Neural cell (in vitro differentiated cells): Measurements from ENCODE around the gene DMBT1. TPM values are rescaled to one million over a fixed set of nuclear protein-coding genes. Genes with fewer than 3 reads are reported as not detected.

Source experiments
- H2AFZ ChIP-seq: fragments of 200-600, 300-800 bp; sonication (generic), shearing (Covaris generic); 2 replicates; pipeline ENCODE4 v1.6.0; 2014; ENCODE audit warnings: low read depth, mild to moderate bottlenecking, antibody characterized with exemption, low read length, moderate library complexity
- H3F3A ChIP-seq: fragments of 200-600 bp; shearing (Covaris generic); 2 replicates; pipeline ENCODE4 v1.6.1; 2016; ENCODE audit warnings: mild to moderate bottlenecking, moderate library complexity, mixed read lengths, antibody characterized with exemption, low read length; ENCODE audit not compliant: insufficient read depth, poor library complexity, severe bottlenecking
- H3K27ac ChIP-seq: fragments of 200-600, 300-800 bp; sonication (generic), shearing (Covaris generic); 2 replicates; pipeline ENCODE4 v1.5.1; 2014; ENCODE audit warnings: mild to moderate bottlenecking, low read length, moderate library complexity
- H3K27me3 ChIP-seq: fragments of 300-800, 200-600 bp; sonication (generic), shearing (Covaris generic); 2 replicates; pipeline ENCODE4 v1.6.0; 2014; ENCODE audit warnings: mild to moderate bottlenecking, low read depth, low read length, moderate library complexity; ENCODE audit not compliant: insufficient read depth
- H3K36me3 ChIP-seq: fragments of 300-800, 200-600 bp; sonication (generic), shearing (Covaris generic); 2 replicates; pipeline ENCODE4 v1.5.1; 2014; ENCODE audit warnings: mild to moderate bottlenecking, antibody characterized with exemption, low read length, moderate library complexity; ENCODE audit not compliant: insufficient read depth
- H3K4me2 ChIP-seq: fragments of 300-800, 200-600 bp; sonication (generic), shearing (Covaris generic); 2 replicates; pipeline ENCODE4 v1.6.0; 2014; ENCODE audit warnings: mild to moderate bottlenecking, low read length
- H3K4me3 ChIP-seq: fragments of 300-800, 200-600 bp; sonication (generic), shearing (Covaris generic); 2 replicates; pipeline ENCODE4 v1.5.1; 2014; ENCODE audit warnings: mild to moderate bottlenecking, low read length, moderate library complexity
- H3K79me2 ChIP-seq: fragments of 200-600 bp; shearing (Covaris generic); replicated peaks from 2 replicates; pipeline ENCODE4 v1.6.0; 2014; ENCODE audit warnings: mild to moderate bottlenecking, low read length, moderate library complexity; ENCODE audit not compliant: insufficient read depth
- H3K9ac ChIP-seq: fragments of 300-800, 200-600 bp; sonication (generic), shearing (Covaris generic); 2 replicates; pipeline ENCODE4 v1.6.1; 2016; ENCODE audit warnings: mild to moderate bottlenecking, low read length, mixed read lengths
- H3K9me2 ChIP-seq: fragments of 200-600 bp; shearing (Covaris generic); 2 replicates; pipeline ENCODE4 v1.6.1; 2016; ENCODE audit warnings: mild to moderate bottlenecking, low read length, mixed read lengths; ENCODE audit not compliant: insufficient read depth
- H3K9me3 ChIP-seq: fragments of 200-600, 300-800 bp; sonication (generic), shearing (Covaris generic); 2 replicates; pipeline ENCODE4 v1.6.1; 2016; ENCODE audit warnings: mild to moderate bottlenecking, mixed run types, low read length, moderate library complexity, mixed read lengths
- H4K20me1 ChIP-seq: fragments of 200-600 bp; shearing (Covaris generic); 2 replicates; pipeline ENCODE4 v1.6.1; 2016; ENCODE audit warnings: mild to moderate bottlenecking, mixed run types; ENCODE audit not compliant: insufficient read depth
- EP300 ChIP-seq: fragments of 450-650 bp; conservative IDR thresholded peaks from 2 replicates; pipeline ENCODE4 v1.6.1; 2014; ENCODE audit warnings: antibody characterized with exemption, mild to moderate bottlenecking, moderate library complexity; ENCODE audit not compliant: poor library complexity, severe bottlenecking
- EZH2 ChIP-seq: fragments of 200-600, 300-800 bp; shearing (Covaris generic), sonication (generic); IDR thresholded peaks from 2 replicates; pipeline ENCODE4 v1.6.1; 2014; ENCODE audit warnings: antibody characterized with exemption, low read length, borderline replicate concordance, mild to moderate bottlenecking; ENCODE audit not compliant: insufficient read depth, poor library complexity, severe bottlenecking
- MXI1 ChIP-seq: fragments of 450-650 bp; conservative IDR thresholded peaks from 2 replicates; pipeline ENCODE4 v1.6.1; 2014; ENCODE audit warnings: antibody characterized with exemption, mild to moderate bottlenecking; ENCODE audit not compliant: poor library complexity, severe bottlenecking
- POLR2AphosphoS5 ChIP-seq: IDR thresholded peaks from 2 replicates; pipeline ENCODE4 v1.6.1; 2012
- RAD21 ChIP-seq: fragments of 450-650 bp; conservative IDR thresholded peaks from 2 replicates; pipeline ENCODE4 v1.6.1; 2014; ENCODE audit warnings: antibody characterized with exemption, mild to moderate bottlenecking, moderate library complexity
- SMC3 ChIP-seq: fragments of 450-650 bp; conservative IDR thresholded peaks from 2 replicates; pipeline ENCODE4 v1.6.1; 2014; ENCODE audit warnings: antibody characterized with exemption, mild to moderate bottlenecking, moderate library complexity; ENCODE audit not compliant: poor library complexity
- TAF1 ChIP-seq: IDR thresholded peaks from 2 replicates; pipeline ENCODE4 v1.6.1; 2012; ENCODE audit warnings: low read depth
- polyA plus RNA-seq: library from polyadenylated mRNA; depleted of rRNA; stranded (reverse); fragments of >200 nt; gene quantifications from 2 replicates; pipeline ENCODE4 v1.2.3, GENCODE V29; 2014
- TF ChIP-seq, protein P1 (sequence below): IDR thresholded peaks from 2 replicates; pipeline ENCODE4 v1.6.1; 2012; ENCODE audit warnings: borderline replicate concordance
- TF ChIP-seq, protein P2 (sequence below): fragments of 450-650 bp; IDR thresholded peaks from 2 replicates; pipeline ENCODE4 v1.5.1; 2014; ENCODE audit warnings: antibody characterized with exemption, mild to moderate bottlenecking, moderate library complexity; ENCODE audit not compliant: poor library complexity, severe bottlenecking

The DMBT1 gene
- polyA plus RNA-seq, 1 donor from 2014 or later, result not detected

DNA sequence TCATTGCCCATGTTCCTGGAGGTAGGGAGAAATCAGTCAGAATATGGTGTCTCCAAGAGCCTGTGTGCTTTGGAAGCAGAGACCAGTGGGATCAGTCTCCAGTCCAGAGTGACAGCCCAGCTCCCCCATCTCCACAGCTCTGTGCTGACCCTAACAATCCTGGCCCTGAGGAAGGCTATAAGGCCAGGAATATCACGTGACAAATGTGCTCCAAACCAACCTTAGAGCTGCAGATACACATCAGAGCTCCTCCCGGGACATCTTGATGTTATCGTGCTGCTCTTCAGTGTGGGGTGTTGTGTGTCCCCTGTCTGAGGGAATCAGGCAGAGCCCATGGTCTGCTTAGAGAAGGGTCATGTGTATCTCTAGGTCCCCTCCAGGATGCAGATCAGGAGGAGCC, 15.2 kb downstream of the DMBT1 start:
- H3F3A ChIP-seq, result no peaks in the 10 kb centered on the region
- H3K27me3 ChIP-seq, result no peaks in the 10 kb centered on the region
- H4K20me1 ChIP-seq, result no peaks in the 10 kb centered on the region
- H3K9me3 ChIP-seq, result no peaks in the 10 kb centered on the region
- no peak overlapping the region for H3K4me3 ChIP-seq
- no peaks in the 10 kb centered on the region for H3K36me3 ChIP-seq
- no peak overlapping the region for H3K4me2 ChIP-seq
- H3K27ac ChIP-seq, result no peak overlapping the region
- no peaks in the 10 kb centered on the region for H3K79me2 ChIP-seq
- H3K9me2 ChIP-seq, result no peaks in the 10 kb centered on the region
- H2AFZ ChIP-seq, result no peak overlapping the region
- H3K9ac ChIP-seq, result no peak overlapping the region
- TF ChIP-seq RAD21 (no peak), EP300 (no peak), TAF1 (no peak), SMC3 (no peak), POLR2AphosphoS5 (no peak), MXI1 (no peak), EZH2 (no peak)
- TF ChIP-seq, protein P1, sequence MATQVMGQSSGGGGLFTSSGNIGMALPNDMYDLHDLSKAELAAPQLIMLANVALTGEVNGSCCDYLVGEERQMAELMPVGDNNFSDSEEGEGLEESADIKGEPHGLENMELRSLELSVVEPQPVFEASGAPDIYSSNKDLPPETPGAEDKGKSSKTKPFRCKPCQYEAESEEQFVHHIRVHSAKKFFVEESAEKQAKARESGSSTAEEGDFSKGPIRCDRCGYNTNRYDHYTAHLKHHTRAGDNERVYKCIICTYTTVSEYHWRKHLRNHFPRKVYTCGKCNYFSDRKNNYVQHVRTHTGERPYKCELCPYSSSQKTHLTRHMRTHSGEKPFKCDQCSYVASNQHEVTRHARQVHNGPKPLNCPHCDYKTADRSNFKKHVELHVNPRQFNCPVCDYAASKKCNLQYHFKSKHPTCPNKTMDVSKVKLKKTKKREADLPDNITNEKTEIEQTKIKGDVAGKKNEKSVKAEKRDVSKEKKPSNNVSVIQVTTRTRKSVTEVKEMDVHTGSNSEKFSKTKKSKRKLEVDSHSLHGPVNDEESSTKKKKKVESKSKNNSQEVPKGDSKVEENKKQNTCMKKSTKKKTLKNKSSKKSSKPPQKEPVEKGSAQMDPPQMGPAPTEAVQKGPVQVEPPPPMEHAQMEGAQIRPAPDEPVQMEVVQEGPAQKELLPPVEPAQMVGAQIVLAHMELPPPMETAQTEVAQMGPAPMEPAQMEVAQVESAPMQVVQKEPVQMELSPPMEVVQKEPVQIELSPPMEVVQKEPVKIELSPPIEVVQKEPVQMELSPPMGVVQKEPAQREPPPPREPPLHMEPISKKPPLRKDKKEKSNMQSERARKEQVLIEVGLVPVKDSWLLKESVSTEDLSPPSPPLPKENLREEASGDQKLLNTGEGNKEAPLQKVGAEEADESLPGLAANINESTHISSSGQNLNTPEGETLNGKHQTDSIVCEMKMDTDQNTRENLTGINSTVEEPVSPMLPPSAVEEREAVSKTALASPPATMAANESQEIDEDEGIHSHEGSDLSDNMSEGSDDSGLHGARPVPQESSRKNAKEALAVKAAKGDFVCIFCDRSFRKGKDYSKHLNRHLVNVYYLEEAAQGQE, result no peak
- TF ChIP-seq, protein P2, sequence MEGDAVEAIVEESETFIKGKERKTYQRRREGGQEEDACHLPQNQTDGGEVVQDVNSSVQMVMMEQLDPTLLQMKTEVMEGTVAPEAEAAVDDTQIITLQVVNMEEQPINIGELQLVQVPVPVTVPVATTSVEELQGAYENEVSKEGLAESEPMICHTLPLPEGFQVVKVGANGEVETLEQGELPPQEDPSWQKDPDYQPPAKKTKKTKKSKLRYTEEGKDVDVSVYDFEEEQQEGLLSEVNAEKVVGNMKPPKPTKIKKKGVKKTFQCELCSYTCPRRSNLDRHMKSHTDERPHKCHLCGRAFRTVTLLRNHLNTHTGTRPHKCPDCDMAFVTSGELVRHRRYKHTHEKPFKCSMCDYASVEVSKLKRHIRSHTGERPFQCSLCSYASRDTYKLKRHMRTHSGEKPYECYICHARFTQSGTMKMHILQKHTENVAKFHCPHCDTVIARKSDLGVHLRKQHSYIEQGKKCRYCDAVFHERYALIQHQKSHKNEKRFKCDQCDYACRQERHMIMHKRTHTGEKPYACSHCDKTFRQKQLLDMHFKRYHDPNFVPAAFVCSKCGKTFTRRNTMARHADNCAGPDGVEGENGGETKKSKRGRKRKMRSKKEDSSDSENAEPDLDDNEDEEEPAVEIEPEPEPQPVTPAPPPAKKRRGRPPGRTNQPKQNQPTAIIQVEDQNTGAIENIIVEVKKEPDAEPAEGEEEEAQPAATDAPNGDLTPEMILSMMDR, result no peak

DNA sequence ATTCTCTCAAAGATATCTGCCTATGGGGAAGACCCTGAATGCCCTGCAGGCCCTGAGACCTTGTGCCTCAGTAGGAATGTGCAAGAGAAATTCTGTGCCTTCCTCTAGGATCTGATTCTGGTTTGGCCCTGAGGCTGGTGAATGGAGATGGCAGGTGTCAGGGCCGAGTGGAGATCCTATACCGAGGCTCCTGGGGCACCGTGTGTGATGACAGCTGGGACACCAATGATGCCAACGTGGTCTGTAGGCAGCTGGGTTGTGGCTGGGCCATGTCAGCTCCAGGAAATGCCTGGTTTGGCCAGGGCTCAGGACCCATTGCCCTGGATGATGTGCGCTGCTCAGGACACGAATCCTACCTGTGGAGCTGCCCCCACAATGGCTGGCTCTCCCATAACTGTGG, 15.7 kb downstream of the DMBT1 start:
- H3K36me3 ChIP-seq, result no peaks in the 10 kb centered on the region
- H3K9me2 ChIP-seq, result no peaks in the 10 kb centered on the region
- H3K27ac ChIP-seq, result no peak overlapping the region
- H3K4me3 ChIP-seq, result no peak overlapping the region
- no peaks in the 10 kb centered on the region for H3K27me3 ChIP-seq
- H3K79me2 ChIP-seq, result no peaks in the 10 kb centered on the region
- no peak overlapping the region for H3K4me2 ChIP-seq
- H3K9me3 ChIP-seq, result no peaks in the 10 kb centered on the region
- H4K20me1 ChIP-seq, result no peaks in the 10 kb centered on the region
- no peaks in the 10 kb centered on the region for H3F3A ChIP-seq
- no peak for TF ChIP-seq RAD21
- TF ChIP-seq, protein P1, result no peak
- TF ChIP-seq EZH2, result no peak
- no peak for TF ChIP-seq SMC3
- TF ChIP-seq EP300, result no peak
- no peak for TF ChIP-seq MXI1
- TF ChIP-seq TAF1, result no peak
- TF ChIP-seq POLR2AphosphoS5, result no peak
- H2AFZ ChIP-seq, result no peak overlapping the region
- H3K9ac ChIP-seq, result no peak overlapping the region
